Epithelial cell of proximal tubule (primary cell): ENCODE data around the gene TSPAN15. TPM values are rescaled to one million over a fixed set of nuclear protein-coding genes. Genes with fewer than 3 reads are reported as not detected.
A peak's percentile ranks its signal among the peaks of the same experiment; 100 is the strongest.

ENCODE experiments used
- DNase-seq: peaks from one replicate; pipeline ENCODE4 v3.0.0-alpha.2; 2011; ENCODE audit warnings: low read depth
- H3K4me3 ChIP-seq: 2 replicates; pipeline ENCODE4 v1.5.1; 2011; ENCODE audit warnings: low read depth, mild to moderate bottlenecking, low read length
- total RNA-seq: library from RNA; depleted of rRNA; stranded (reverse); fragments of >200 nt; gene quantifications from 2 replicates; pipeline ENCODE4 v1.2.3, GENCODE V29; 2015
- TF ChIP-seq, protein P1 (sequence below): conservative IDR thresholded peaks from 2 replicates; pipeline ENCODE4 v1.5.1; 2012; ENCODE audit warnings: low read depth, mild to moderate bottlenecking, low read length

TSPAN15 gene
- total RNA-seq, 1 donor from 2014 or later: 28.6 TPM

DNA sequence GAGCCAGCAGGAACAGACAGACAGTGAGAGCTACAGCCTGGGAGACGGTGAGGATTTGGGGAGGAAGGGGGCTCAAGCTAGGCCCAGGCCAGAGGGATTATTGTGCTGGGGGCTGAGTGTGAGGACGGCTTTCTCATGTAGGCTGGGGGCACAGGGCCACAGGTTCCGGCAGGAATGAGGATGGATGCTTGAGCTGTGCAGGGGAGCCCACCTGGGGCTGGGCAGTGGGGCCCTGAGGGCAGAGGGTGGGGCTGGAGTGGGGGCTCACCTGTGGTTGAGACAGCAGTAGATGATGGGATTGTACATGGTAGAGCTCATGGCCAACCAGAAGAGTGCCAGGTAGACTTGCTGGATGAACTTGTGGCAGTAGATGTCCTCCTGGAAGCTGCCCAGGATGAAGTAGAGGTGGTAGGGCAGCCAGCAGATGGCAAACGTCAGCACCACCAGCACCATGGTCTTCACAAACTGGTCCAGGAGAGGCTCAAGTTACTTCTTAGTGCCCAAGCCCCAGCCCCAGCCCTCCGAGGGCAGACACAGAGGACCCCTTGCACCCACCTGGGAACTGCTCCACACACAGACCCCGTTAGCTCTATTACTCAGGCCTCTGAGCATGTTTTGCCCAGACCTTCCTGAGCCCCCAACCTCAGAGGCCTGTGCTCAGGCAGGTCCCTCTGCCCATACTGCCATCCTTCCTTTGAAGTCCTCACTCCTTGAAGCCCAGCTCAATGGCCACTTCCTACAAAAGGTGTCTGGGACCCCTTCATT lies 44.3 kb upstream of the TSPAN15 start:
- no peak overlapping the region for H3K4me3 ChIP-seq
- no peak for DNase-seq
- TF ChIP-seq, protein P1, sequence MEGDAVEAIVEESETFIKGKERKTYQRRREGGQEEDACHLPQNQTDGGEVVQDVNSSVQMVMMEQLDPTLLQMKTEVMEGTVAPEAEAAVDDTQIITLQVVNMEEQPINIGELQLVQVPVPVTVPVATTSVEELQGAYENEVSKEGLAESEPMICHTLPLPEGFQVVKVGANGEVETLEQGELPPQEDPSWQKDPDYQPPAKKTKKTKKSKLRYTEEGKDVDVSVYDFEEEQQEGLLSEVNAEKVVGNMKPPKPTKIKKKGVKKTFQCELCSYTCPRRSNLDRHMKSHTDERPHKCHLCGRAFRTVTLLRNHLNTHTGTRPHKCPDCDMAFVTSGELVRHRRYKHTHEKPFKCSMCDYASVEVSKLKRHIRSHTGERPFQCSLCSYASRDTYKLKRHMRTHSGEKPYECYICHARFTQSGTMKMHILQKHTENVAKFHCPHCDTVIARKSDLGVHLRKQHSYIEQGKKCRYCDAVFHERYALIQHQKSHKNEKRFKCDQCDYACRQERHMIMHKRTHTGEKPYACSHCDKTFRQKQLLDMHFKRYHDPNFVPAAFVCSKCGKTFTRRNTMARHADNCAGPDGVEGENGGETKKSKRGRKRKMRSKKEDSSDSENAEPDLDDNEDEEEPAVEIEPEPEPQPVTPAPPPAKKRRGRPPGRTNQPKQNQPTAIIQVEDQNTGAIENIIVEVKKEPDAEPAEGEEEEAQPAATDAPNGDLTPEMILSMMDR: no peak

DNA sequence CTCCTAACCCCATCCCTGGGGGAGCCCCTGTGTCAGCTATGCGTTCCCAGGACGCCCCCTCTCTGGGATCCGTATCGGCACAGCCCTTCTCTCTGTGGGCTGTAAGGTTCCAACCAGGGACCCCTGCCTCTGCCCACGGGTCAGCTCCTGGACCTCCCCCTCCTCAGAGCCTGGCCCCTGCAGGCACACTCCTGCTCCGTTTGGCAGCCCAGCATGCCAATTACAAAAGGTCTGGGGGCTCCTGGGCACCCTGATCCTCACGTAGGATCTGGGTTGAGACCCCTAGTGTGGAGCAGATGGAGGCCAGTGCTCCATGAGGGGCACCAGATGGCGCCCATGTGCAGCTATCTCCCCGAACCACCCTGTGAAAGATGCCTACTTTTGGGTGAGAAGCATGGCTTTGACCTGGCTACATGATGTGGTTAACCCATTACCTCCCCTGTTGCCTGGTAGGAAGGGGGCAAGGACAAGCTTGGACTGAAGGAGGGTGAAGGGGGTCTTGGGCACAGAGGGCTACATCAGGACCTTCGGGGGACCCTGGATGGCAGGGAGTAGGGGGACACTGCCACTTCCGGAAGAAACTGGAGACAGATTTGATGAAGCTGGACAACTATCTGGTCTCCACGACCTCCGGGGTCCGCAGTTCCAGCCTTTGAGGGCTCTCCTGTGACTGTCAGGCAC lies 43.5 kb upstream of the TSPAN15 start:
- DNase-seq: no peak

DNA sequence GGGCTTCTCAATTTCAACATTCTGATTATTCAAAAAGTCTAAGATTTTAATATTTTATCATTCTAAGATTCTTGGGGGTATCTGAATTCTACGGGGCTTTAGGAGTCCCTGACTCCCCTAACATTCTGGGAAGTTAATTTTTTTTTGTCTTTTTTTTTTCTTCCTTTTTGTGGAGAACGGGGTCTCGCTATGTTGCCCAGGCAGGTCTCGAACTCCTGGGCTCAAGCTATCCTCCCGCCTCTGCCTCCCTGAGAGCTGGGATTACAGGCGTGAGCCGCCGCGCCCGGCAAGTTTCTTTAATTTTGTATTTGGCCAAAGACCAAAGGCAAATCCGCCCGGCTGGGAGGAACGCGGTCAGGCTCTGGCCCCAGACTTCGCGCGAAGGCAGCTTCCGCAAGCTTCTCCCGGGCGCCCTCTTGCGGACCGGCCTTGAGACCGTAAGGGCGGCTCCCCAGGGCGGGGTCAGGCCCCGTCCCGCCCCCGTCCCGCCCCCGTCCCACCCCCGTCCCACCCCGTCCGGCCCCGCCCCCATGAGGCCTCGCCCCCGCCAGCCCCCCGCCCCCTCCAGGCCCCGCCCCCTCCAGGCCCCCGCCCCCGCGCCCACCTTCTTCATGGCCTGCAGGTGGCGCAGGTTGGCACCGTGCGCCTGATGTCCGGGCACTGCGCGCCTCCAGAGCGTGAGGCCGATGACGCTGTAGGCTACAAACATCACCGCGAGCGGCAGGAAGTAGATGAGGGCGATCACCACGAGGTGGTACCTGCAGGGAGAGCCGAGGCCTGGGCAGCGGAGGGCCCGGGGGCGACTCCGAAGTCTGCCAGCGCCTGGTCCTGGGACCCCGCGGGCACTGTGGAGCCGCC lies 42.7 kb upstream of the TSPAN15 start:
- no peak for DNase-seq
- H3K4me3 ChIP-seq: peak overlapping the region; percentile 44
- TF ChIP-seq, protein P1: peak; percentile 55

More for the DNA sequence above, 43.5 kb upstream of the TSPAN15 start:
- TF ChIP-seq, protein P1: peak; percentile 45
- no peak overlapping the region for H3K4me3 ChIP-seq

DNA sequence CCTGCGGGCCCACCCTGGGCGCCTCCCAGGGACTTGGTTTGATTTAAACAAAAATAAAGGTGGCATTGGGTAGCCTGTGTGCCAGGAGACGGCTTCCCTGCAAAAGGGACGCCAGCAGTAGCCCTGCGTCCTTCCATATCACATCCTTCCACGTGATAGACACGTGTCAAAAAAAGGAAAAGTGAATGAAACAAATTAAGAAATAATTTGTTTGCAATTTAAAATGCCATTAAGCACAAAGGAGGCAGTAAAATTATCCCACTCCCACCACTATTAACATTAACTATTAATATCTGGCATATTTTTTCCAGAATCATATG lies 42.1 kb upstream of the TSPAN15 start:
- TF ChIP-seq, protein P1: no peak
- peak overlapping the region; percentile 44 for H3K4me3 ChIP-seq
- no peak for DNase-seq

DNA sequence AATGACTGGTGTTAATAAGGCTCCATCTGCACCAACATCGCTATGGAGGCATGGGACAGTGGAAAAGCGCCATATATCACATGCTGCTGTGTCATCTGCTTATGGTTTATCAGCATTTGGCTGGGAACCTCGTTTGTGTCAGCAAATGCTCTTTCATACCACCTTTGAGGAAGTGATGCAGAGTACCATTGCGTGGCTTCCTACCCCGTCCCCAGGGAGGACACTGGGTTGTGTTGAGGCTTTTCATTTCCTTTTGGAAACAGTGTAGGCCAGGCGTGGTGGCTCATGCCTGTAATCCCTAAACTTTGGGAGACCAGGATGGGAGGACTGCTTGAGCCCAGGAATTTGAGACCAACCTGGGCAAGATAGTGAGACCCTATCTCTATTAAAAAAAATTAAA lies 41.3 kb upstream of the TSPAN15 start:
- TF ChIP-seq, protein P1: no peak
- DNase-seq: no peak
- H3K4me3 ChIP-seq: no peak overlapping the region

DNA sequence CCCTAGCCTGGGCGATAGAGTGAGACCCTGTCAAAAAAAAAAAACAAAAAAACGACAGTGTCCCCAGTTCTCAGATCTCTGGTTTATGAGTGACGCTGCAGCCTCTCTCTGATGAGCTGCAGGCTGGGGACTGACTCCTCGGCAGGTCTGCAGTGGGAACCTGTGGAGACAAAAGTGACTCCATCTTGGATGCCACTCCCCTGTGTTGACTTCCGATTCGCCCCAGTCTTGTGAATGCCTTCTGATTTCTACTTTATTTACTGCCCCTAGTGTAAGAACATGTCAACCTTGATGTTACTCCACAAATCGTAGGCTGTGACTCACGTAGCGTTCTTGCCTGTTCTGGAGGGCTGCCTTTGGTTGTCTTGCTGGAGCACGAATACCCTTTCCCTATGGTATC lies 40.8 kb upstream of the TSPAN15 start:
- no peak for DNase-seq
- TF ChIP-seq, protein P1: no peak
- no peak overlapping the region for H3K4me3 ChIP-seq
